IPS-18c (cell line): ENCODE results near the gene HEMGN.
"Not testable (repeated sequence)": the region's sequence is repeated elsewhere in the genome, so short reads cannot be mapped to it uniquely, and the experiment has no call there.

Source experiments
- H3K4me3 ChIP-seq: 2 replicates; pipeline ENCODE4 v1.7.0; 2013; ENCODE audit warnings: low read depth, mild to moderate bottlenecking, low read length, moderate library complexity; ENCODE audit not compliant: insufficient read depth
- H3K9me3 ChIP-seq: one replicate; pipeline ENCODE4 v1.6.1; 2013; ENCODE audit warnings: mild to moderate bottlenecking, low read length, moderate library complexity; ENCODE audit not compliant: control insufficient read depth, insufficient read depth

Gene HEMGN

GRCh38 chr9:97970165-97970564 is 32.2 kb upstream of the HEMGN start:
- peaks cover under 1% of the 10 kb centered on the region for H3K9me3 ChIP-seq
- H3K4me3 ChIP-seq: no peak overlapping the region

GRCh38 chr9:97969014-97969413 is 31.0 kb upstream of the HEMGN start:
- no peaks in the 10 kb centered on the region for H3K9me3 ChIP-seq
- H3K4me3 ChIP-seq: no peak overlapping the region

DNA sequence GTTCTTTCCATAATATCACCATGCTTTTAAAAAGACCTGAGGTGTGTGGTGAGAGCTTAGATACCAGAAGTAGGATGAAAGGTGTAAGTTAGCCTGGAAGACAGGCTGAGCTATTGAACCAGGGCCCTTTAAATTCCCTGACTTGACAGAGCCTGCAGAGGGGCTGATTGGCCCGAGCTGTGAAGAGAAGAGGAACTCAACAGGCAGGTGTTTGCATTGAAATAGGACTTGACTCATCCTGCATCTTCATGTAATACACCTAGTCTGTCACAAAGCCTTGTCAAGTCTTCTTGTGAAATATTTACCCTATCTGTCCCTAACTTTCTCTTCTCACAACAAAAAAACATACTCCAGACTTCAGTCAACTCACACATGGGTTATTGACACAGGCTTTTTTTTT is 28.5 kb upstream of the HEMGN start:
- H3K4me3 ChIP-seq: no peak overlapping the region
- no peaks in the 10 kb centered on the region for H3K9me3 ChIP-seq

DNA sequence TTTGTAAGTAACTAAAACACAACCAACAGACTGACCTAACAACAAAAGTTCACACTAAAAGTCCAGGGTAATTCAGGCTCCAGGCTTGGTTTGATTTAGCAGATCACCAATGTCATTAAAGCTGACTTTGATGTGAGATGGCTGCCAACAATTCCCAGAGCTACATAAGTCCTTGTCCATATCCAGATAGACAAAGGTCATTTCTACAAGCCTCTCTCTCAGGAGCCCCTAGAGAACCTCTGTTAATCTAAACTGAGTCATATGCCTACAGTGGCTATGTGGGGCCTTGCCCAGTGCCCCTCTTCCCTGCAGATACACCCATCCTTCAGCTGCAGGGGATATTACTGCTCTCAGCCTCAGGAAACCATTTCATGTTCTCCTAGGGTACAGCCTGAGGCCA is 26.9 kb upstream of the HEMGN start:
- Histone ChIP-seq H3K9me3 (no peaks in the 10 kb centered on the region), H3K4me3 (no peak overlapping the region)

DNA sequence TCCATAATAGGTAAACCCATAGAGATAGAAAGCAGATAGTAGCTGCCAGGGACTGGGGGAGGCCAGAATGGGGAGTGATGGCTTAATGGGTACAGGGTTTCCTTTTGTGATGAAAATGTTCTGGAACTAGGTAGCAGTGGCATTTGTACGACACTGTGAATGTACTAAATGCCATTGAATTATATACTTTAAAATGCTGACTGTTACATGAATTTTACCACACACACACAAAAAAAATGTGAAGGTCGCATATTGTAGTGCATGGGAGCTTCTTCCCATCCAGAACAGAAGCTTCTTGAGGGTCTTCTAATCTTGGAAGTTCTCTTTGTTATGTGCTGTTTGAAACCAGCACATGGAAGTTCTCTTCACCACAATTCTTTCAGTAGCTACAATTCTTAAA is 25.3 kb upstream of the HEMGN start:
- Histone ChIP-seq H3K4me3 (no peak overlapping the region), H3K9me3 (no peaks in the 10 kb centered on the region)

DNA sequence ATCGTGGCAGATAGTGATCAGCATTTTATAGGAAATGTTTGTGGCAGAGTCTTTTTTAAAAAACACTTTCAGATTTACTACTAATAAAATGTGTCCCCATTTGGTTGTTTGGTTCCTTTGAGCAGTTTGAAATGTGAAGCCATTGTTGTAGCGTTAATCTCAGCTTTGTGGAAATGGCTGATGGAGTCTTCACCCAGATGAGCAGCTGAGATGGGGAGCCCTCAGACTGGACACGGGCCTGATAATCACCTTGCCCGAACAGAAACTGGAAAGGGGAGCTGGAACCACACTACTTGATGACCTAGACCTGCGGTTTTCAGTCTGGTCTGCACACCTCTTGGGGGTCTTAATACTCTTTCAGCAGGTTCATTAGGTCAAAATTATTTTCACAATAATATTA is 24.6 kb upstream of the HEMGN start:
- Histone ChIP-seq H3K9me3 (no peaks in the 10 kb centered on the region), H3K4me3 (no peak overlapping the region)

DNA sequence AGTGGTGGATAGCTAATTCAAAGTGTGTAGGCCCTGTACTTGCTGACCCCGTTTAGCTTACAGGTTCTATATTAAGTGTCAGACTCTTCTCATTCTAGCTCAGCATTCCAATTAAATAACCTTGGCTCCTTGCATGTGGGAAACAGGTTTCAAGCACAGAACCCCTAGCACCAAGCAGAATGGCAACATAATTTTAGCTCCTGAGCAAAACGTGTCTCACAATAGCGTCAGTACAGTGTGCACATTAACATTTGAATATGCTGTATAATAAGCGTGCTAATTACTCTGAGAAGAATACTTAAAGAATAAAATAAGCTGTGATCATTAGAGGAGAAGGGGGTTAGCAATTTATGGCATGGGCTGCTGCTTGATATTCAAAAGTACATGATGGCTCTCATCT is 24.2 kb upstream of the HEMGN start:
- no peaks in the 10 kb centered on the region for H3K9me3 ChIP-seq
- H3K4me3 ChIP-seq: no peak overlapping the region

DNA sequence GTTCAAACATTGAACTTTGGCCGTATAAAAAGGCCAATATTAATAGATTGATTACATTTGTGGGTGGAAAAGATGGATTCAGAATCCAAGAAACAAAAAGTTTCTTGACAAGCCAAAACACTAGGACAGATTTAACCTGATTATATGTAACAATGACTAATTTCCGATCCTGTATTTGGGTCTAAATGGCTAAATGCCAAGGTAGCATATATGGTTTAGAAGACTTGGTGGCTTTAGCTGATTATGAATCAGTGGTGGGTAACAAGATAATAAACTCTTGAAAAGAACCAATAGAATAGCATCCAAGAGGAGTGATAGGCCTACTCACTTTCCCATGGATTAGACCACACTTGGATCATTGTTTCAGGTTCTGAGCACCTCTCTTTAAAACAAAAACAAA is 23.4 kb upstream of the HEMGN start:
- H3K9me3 ChIP-seq: no peaks in the 10 kb centered on the region
- H3K4me3 ChIP-seq: no peak overlapping the region

DNA sequence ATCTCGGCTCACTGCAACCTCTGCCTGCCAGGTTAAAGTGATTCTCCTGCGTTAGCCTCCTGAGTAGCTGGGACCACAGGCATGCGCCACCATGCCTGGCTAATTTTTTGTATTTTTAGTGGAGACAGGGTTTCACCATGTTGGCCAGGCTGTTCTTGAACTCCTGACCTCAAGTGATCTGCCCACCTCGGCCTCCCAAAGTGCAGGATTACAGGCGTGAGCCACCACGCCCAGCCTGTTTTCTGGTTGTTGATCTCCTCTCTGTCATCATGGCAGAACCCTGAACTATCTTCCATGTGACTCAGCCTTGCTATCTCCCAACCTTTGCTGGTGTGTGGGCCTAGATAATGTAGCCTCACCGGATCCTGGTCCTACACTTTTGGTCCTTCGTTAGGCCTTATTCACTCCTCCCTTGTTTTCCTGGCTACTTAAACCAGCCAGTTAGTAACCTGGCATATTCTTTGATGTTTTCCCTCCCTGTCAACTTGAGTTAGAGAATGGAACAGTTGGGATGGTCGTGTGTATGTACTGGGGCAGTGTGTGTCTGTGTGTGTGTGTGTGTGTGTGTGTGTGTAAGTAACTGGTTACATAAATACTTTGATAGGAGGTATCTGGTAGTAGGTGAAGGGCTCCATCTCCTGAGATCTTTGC is 22.8 kb upstream of the HEMGN start:
- not testable (repeated sequence) for H3K9me3 ChIP-seq, H3K4me3 ChIP-seq

DNA sequence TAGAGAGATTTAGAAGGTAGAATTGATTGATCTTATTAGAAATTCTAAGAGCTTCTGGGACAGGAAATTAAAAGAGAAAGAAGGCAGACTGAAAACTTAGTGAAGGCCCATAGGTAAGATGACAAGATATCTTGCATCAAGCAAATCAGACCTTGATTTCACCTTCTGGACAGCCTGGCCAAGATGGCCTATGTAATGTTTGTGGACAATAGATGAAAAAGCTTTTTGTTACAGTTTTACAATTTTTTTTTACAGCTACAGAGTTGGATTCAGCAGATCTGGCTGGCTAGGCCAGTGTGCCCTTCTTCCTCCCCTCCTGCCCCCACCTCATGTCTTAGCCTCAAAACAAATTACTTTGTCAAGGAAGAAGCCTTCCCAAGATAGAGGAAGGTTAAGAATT is 21.6 kb upstream of the HEMGN start:
- Histone ChIP-seq H3K4me3 (no peak overlapping the region), H3K9me3 (no peaks in the 10 kb centered on the region)

- H3K9me3 ChIP-seq: no peaks in the 10 kb centered on the region
- no peak overlapping the region for H3K4me3 ChIP-seq
Observed at GRCh38 chr9:97958812-97959511, 21.0 kb upstream of the HEMGN start.

- Histone ChIP-seq H3K4me3 (no peak overlapping the region), H3K9me3 (no peaks in the 10 kb centered on the region)
Observed at GRCh38 chr9:97956331-97956730, 18.4 kb upstream of the HEMGN start.

DNA sequence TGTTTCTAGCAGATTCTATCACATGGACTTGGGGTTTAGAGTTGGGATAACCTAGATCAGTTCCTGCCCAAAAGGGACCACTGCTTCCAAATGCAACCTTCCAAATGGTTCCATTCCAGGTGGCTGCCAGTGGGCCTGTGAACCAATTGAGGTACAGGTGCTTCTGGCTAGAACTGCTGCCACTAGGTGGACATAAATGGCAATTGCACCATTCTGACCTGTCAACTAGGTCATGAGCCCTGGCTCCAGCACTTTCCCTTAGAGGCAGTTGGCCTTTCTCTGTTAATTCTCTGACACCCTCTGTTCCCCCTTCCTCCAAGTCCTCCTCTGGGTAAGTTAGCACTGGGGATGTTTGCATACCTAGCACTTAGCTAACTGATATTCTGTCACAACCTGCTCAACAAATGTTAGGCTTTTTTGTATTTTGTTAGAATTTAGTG is 16.6 kb upstream of the HEMGN start:
- Histone ChIP-seq H3K4me3 (no peak overlapping the region), H3K9me3 (no peaks in the 10 kb centered on the region)

GRCh38 chr9:97950873-97951272 is 12.9 kb upstream of the HEMGN start:
- not testable (repeated sequence) for H3K4me3 ChIP-seq, H3K9me3 ChIP-seq

- not testable (repeated sequence) for H3K4me3 ChIP-seq, H3K9me3 ChIP-seq
Observed at GRCh38 chr9:97947094-97947493, 9.1 kb upstream of the HEMGN start.

DNA sequence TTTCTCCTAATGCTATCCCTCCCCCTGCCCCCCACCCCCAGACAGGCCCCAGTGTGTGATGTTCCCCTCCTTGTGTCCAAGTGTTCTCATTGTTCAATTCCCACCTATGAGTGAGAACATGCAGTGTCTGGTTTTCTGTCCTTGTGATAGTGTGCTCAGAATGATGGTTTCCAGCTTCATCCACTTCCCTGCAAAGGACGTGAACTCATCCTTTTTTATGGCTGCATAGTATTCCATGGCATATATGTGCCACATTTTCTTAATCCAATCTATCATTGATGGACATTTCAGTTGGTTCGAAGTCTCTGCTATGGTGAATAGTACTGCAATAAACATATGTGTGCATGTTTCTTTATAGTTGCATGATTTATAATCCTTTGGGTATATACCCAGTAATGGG is 7.5 kb upstream of the HEMGN start:
- H3K9me3 ChIP-seq, H3K4me3 ChIP-seq: not testable (repeated sequence)

GRCh38 chr9:97944612-97945011 is 6.6 kb upstream of the HEMGN start:
- H3K4me3 ChIP-seq: no peak overlapping the region
- no peaks in the 10 kb centered on the region for H3K9me3 ChIP-seq

DNA sequence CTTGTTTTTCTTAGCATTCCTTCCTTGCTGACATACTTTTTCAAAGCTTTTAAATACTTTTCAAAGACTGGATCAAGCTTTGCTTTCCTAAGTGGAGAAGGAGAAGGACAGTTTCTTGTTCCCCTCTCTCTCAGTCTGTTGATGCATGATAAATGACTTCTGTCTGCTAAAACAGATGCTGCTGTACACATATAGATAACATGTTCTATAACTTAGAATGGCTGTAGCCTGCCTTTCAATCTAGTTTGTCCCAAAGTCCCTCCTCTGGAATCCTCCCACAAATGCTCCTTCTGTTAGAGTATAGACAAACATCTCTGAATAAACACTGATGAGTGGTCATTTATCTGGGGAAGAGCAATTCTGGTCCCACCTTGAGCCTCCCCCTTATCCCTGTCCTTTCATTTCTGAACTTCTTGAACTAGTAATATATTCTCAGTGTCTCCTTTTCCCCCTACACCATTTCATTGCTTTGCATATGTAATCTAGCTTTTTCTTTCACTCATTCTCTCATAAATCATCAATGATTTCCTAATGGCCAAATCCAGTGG is 5.4 kb upstream of the HEMGN start:
- H3K9me3 ChIP-seq: no peaks in the 10 kb centered on the region

DNA sequence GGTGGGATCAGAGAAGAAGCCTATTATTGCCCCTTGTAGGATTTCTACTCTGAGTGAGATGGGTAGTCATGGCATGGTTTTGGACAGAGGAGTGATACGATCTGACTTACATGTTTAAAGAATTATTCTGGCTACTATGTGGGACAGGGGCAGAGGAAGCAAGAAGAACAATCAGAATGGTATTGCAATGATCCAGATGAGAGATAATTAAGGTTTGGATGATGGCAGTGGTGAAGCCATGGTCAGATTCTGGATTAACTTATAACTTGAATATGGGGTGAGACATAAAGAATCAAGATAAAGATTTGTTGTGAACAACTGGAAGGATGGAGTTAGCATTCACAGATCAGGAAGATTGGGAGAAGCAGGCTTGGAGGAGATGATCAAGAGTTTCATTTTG is 3.4 kb upstream of the HEMGN start:
- Histone ChIP-seq H3K4me3 (no peak overlapping the region), H3K9me3 (no peaks in the 10 kb centered on the region)

More for the DNA sequence above, 5.4 kb upstream of the HEMGN start:
- H3K4me3 ChIP-seq: no peak overlapping the region
